GM19468 (cell line): ENCODE measurements around the gene SLC9A9.
"Not testable (repeated sequence)": the region's sequence is repeated elsewhere in the genome, so short reads cannot be mapped to it uniquely, and the experiment has no call there.

Source experiments
- ATAC-seq: cut with Tn5 transposase; IDR thresholded peaks from one replicate; pipeline ENCODE4 v1.9.1; 2021; ENCODE audit warnings: mild to moderate bottlenecking, moderate library complexity, moderate number of reproducible peaks; ENCODE audit not compliant: unreplicated experiment; ENCODE audit errors: extremely low read depth

Gene SLC9A9

DNA sequence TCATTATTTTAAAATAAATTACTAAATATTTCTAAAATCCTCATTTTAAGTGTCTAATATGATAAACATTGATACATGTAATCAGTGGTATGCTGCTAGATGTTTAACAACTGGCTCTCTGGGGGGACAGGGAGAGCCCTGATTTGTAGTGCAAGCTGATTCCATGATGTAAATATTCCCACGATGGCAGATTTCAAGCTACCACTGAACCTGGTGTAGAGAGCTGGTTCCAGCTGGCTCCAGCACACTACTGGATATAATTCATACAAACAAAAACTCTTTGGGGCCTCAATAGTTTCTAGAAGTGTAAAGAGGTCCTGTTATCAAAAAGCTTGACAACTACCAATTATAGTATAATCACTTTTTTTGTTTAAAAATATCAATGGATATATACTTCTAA lies 316.2 kb downstream of the SLC9A9 start:
- ATAC-seq, result no peak

DNA sequence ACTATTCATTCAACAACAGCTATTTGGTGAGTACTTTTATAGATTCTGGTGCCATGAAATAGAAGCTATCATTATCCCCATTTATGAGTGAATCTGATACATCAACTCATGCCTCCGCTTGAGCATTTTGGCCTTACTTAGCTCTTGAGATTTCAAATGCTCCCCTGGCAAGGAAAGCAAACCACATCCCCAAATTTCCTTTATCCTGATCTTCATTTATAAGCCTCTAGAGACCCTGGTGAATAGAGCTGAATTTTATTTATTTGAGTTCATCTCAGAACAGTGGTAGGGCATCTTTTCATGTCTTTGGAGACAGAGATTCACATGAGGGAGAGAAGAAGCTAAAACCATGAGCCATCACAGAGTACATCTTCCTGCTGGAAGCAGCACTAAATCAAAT lies 317.2 kb downstream of the SLC9A9 start:
- ATAC-seq, result no peak

DNA sequence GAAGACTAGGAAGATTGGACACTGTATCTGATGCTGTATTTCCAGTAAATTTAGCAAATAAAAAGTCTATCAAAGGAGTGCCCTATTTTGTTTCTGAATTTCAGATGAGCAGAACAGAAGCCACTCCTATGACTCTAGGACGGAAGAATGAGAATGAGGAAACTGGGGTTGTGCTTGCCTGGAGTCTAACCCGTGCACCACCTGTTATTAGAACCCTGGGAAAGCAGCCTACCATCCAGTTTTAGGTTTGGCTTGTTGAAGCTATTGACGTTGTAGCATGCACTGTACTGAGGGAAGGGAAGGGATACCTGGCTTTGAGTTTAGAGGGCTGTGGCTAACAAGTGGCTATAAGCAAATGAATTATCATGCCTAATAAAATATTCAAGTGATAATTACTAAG lies 318.5 kb downstream of the SLC9A9 start:
- ATAC-seq, result no peak

DNA sequence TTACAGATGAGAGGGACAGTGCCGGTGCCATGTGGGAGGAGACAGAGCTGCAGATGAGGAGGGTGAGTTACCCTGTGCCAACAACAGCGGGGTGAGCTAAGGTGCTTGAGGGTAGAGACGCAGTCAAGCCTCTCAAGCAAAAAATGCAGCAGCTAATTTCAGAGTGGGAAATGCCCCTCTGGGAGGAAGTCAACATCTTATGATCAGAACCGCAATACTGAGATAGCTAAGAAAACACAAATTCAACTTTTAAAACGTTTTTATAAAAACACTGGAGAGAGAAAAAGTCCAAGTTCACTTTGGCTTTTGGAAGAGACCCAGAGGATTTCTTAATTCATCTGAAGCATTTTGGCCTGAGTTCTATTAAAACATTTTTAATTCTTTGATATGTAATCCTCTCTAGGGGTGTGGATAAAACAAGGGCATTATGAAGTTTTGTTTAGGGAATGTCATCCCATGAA lies 319.2 kb downstream of the SLC9A9 start:
- no peak for ATAC-seq

DNA sequence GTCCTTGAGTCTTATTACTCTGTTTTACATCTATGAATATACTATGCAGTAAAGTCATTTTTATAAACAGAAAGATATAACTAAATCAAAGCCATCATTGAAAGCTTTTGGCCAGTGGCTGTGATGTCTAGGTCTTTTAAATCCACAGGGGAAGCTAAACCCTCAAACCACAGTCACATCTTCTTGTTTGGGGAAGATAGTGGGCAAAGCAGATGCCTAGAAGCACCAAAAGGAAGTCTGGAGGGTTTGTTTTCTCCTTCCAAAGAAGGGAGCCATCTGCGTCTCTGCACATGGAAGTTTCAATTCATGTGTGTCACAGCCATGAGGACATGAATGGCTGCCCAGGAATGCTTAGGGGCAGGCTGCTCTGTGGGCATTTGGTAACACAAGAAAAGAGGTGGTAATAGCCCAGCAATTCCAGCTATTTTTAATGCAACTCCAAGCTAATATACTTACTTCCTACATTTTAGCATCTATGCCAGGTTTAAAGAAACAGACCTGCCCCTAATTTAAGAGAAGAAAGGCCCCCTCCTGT lies 322.2 kb downstream of the SLC9A9 start:
- ATAC-seq, result no peak

DNA sequence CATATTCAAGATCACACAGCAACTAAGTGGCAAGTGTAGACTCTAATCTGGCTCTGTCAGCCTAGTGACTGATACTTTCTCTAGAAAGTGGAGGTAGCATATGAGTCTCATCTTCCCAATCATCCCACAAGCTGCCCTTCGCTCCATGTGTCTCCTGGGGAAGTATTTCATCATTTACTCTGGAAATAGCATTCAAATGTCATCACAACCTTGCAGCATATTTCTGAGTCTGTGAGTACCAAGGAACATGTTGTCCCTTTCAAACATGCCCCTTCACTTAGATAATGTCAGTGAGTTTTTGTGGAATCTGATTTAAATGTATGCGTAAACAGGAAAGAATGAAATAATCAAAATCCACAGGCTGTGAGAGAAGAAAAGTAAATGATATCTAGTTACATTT lies 322.9 kb downstream of the SLC9A9 start:
- ATAC-seq, result no peak

DNA sequence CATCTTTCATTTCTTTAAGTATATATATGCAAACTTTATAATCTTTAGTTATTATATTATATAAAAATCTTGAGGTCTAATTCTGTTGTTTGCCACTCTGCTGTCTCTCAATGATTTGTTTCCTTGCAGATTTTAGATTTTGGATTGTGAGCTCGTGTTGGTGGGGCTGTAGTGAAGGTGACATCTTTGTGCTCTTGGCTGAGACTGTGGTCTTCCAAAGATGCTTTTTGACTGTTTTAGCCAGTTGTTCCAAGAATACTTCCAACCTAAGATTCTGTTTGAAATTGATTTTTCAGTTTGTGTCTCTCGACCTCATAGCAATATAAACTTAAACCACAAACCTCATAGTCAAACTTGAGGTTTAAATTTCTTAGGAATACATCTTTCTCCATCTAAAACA lies 326.5 kb downstream of the SLC9A9 start:
- no peak for ATAC-seq

DNA sequence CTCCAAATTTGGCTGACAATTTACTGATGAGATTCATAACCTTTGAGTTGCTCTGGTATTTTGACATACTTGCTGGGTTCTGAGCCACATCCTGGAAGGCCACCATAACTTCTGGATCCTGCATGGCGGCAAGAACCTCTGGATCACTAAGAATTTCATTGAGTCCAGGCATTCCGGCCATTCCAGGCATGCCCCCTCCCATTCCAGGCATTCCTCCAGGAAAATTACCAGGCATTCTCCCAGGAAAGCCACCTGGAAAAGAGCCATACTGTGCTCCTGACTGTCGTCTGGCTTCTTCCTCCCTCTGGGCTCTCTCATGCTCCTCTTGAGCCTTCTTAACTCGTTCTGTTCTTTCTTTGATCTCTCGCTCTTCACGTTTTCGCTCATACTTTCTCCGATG lies 331.1 kb downstream of the SLC9A9 start:
- not testable (repeated sequence) for ATAC-seq

DNA sequence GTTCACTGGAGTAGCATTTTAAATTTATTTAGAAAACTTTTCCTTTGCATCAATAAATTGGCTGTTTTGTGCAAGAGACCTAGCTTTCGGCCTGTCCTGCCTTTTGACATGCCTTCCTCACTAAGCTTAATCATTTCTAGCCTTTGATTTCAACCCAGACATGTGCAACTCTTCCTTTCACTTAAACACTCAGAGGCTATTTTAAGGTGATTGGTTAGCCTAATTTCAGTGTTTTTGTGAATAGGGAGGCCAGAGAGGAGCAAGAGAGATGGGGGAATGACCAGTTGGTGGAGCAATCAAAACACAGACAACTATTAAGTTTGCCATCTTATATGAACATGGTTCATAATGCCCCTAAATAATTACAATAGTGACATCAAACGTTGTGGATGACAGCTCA lies 333.4 kb downstream of the SLC9A9 start:
- no peak for ATAC-seq

DNA sequence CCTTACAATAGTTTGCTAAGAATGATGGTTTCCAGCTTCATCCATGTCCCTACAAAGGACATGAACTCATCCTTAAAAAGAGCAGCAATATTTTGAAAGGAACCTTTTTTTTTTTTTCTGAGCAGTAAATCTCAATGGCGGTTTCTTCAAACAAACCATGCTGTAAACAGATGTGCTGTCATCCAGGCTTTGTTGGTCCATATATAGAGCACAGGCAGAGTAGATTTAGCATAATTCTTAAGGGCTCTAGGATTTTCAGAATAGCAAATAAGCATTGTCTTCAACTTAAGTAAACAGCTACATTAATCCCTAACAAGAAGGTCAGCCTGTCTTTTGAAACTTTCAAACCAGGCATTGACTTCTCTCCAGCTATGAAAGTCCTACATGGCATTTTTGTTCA lies 334.2 kb downstream of the SLC9A9 start:
- no peak for ATAC-seq

DNA sequence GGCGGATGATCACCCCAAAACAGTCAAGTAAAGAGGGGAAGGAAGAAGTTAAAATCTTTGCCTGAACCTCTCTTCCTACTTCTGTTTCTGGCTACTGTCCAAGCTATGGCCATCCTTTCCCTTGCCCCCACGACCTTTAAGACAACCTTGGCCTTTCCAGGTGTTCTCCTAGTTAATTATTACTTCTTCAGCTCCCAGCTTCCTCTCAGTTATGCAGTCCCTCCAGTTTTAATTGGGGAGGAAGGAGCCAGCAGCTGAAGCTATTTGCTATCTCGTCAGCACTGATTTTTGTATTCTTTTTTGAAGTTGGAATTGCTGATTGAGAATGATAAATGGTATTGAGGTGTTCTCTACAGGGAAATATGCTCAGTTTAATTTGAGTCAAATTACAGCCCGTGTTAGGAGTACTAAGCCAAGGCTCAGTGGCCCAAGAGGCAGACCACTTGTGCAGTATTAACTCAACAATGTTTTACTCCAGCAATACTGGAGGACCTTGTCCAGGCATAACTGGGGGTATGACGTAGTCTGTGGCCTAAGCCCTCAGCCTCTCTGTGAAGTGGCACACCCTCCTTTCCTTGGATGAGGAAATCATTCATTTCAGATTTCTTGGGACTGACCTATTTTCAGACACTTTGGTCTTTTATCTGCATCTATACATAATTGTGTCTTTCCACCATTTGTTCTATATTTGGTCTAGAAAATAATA lies 336.9 kb downstream of the SLC9A9 start:
- ATAC-seq, result no peak

DNA sequence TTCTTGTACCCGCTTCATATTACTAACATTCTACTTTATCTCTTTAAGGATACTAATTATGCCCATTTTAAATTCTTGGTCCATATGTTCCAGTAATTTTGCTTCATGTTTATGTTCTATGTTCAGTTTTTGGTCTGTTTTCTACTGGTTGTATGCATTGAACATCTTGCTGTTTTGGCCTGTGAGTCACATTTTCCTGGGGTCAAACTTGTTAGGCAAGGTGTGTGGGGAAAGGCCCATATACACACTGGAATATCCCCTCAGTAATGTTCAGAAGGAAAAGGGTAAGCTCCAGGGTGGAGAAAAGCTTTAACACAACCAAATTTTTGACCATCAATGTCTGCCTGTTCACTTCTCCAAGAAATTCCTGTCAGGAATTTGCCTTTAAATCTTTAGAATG lies 337.7 kb downstream of the SLC9A9 start:
- no peak for ATAC-seq

DNA sequence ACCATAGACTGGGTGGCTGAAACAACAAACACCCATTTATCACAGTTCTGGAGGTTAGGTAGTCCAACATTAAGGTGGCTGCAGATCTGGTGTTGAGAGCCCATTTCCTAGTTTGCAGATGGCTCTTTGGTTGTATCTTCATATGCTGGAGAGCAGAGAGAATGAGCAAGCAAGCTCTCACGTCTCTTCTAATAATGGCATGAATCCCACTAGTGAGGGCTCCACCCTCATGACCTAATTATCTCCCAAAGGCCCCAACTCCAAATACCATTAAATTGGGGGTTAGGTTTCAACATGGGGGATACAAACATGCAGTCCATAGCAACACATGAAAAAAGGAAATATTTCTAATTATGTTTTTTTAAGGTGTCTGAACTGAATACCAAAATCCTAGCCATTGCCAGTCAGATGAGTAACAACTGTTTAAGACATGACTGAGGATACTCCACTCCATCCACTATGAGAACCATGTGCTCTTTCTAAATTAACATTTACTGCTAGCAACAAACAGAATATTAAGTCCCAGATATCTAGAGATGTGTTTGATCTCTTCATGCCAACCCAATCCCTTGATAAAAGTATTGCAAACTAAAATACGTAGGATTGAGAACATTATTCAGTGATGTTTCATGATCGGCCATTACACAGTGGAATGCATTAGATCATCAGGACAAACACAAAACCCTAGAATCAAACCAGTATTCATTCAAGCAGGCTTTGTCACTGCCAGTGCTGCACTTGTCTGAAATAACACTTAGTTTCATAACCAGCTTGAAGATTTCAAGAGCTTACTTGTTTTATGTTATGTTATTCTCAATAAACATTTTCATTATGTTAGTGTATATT lies 340.3 kb downstream of the SLC9A9 start:
- ATAC-seq, result no peak

DNA sequence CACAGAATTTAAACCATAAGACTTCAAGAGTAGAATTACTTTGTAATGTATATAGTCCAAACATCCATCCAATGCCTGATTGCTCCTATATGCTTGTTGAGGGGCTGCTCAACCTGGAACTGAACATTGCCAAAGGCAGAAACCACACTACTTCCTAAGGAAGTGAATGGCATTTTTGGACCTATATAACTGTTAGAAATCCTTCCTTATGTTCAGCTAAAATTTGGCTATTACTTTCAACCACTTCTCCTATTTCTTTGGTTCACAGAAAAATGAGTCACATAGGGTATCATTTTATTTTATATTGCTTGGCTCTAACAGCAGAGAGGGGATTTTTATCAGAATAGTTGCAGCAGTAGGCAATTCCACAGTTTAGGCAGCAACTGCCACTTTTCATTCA lies 342.1 kb downstream of the SLC9A9 start:
- ATAC-seq, result no peak

DNA sequence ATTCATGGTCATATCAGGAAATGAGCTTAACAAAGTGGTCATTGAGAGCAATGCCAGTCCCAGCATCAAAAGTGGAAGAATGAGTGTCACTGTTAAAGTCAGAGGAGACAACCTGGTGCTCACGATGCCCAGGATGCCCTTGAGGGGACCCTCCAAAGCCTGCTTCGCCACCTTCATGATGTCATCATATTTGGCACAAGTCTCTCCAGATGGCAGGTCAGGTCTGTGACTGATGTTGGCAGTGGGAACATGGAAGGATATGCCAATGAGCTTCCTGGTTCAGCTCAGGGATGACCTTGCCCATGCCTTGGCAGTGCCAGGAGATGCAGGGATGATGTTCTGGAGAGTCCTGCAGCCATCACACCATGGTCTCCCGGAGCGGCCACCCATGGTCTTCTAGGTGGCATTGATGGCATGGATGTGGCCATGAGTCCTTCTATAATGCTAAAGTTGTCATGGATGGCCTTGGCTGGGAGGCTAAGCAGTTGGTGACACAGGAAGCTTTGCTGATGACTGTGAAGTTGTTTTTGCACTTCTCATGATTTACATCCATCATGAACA lies 344.9 kb downstream of the SLC9A9 start:
- ATAC-seq, result no peak

DNA sequence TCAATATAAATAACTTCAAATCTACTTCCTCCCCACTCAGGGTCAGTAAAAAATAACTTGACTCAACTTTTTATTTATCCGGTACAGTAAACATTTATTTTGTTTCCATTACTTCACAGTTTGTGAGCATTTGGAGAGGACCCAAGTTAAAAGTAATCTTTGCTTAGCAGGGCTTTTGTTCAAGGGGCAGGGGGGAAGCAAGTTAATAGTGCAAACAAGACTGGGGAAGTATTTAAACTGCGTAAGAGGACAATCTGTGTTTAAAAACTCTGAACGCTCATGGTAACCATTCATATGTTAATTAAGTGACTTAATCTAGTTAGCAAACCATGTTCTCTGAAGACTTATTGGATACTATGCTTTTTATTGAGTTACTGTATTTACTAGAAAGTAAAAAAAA lies 346.2 kb downstream of the SLC9A9 start:
- ATAC-seq, result no peak

DNA sequence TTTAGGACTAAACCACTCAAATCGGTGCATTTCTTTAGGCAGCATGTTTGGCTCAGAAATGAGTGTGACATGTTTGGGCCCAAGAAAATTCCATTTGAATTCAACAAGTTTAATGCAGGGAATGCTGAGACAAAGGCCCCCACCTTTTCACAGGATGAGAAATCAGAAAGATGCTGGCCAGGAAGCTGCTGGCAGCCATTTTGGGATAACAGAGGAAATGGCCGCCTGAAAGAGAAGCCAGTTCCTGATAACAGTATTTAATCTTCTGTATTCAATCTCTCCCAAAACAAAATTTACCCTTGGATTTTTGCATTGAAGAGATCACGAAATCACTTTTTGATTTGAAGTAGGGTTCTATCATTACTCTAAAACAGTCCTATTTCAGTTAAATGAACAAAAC lies 350.9 kb downstream of the SLC9A9 start:
- no peak for ATAC-seq

DNA sequence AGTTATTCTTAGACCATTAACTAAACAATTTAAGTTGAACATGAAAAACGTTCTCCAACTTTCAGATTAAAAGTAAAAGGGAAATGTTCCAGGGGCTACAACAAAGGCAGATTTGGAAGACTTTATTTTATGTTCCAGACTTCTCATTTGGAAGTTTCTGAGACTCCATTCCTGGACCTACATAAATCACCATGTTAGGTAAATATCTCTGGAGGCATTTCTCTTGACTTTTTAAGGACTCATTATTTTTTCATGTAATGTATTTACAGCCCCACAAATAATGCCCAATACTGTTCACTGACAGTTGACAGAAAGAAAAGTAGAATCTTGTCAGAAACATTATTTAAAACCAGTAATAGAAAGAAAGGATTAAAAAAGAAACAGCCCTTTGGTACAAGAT lies 352.1 kb downstream of the SLC9A9 start:
- ATAC-seq, result no peak

DNA sequence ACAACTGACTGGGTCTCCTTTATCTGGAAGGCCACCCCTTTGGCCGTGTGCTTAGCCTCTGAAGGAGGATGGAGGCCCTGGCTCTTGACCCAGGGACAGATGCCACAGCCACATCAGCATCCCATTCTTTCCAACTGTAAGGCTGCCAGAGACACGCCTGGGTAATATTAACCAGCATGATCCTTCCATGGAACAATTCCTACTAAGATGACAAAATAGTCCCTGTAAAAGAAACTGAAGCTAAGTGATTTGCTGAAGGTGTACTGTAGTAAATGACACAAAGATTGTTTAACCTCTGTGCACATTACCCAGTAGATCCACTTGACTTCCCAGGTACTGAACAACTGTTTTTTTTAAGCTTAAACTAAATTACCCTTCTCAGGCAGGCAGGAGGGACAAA lies 352.7 kb downstream of the SLC9A9 start:
- ATAC-seq, result no peak

DNA sequence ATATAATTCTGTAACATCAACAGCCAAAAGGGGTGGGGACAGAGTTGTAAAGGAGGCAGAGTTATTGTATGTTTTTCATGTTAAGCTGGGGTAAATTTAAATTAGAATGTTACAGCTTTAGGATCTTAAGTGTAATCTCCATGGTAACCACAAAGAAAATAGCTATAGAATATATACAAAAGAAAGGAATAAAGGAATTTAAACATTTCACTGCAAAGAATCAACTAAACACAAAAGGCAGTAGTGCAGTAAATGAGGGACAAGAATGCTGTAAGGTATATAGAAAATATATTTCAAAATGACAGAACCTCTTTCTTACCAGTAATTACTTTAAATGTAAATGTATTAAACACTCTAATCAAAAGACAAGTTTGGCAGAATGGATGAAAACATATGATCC lies 361.7 kb downstream of the SLC9A9 start:
- ATAC-seq, result no peak

DNA sequence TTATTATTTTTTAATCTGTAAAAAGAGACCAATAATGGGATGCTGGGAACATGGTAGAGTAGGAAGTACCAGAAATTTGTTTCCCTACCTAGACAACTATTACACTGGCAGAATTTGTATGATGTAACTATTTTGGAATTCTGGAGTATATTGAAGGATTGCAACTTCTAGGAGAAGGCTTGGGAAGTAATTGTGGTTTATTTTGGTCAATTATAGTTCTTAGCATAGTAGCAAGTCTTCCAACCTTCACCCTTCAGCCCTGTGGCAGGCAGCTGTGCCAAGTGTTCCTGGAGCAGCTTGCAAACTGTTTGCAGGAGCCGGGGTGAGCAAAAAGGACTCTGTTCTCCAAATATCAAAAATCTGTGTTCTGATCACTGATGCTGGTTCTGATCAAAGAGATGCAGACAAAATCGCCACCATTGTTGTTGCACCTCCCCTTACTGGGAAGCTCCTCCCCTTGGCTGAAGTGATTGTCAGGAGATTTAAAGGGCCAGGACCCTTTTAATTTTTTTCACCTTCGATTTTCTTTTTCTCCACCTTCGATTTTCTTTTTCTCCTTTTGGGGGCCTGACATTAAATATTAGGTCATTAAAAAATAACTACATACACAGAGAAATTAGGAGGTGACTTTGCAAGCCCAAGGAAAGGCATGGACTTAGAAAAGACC lies 363.3 kb downstream of the SLC9A9 start:
- no peak for ATAC-seq
